ENCODE data around the gene TENM4. TPM values are rescaled to one million over a fixed set of nuclear protein-coding genes. Genes with fewer than 3 reads are reported as not detected.
A peak's percentile ranks its signal among the peaks of the same experiment; 100 is the strongest.

TENM4 gene
- polyA plus RNA-seq, 3 donors: 0.31 to 1.7 TPM; not detected in 1

DNA sequence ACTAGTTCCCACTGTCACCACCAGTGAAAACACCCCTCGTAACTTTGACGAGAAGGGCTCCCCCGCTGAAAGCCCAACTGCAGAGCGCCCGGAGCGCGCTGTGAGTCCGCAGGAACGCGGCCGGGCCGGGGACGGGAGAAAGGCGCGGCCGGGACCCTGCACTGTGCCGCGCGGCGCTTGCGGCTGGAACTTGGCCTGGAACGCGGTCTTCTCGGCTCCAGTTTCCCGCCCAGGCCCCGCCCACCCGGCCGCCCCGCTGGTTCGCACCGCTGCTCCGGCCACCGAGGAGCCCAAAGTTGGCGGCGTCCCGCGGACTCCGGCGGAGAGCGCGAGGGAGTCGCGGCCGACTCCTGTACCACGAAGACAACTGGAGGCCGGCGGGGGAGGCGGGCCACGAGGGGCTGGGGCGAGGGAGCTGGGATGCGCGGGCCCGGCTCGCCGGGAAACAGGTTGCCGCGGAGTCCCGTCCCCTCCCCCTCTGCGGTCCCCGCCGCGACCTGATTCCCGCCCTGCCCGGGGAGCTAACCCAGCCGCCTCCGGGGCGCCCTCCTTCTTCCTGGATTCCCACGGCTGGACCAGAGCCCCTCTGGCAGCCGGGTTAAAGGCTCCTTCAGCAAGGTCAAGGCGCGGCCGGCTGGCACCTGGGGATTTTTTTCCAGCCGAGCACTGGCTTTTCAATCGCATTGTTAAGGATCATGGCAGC lies 3.4 kb downstream of the TENM4 start:
- Histone ChIP-seq H3K4me3 (replicated peaks in 1 of 3; ENCODE audit: low read depth in 2 of 3, low read length in 3 of 3) (peak overlapping the region in 1 of 3 experiments; percentile 75), H3K4me1 (ENCODE audit: control insufficient read depth in 1 of 2, insufficient read depth in 2 of 2, low read length in 2 of 2) (peaks cover 33 to 52% of the 10 kb centered on the region in 2 donors), H3K4me2 (replicated peaks; ENCODE audit: extremely low read depth, low read length, poor library complexity, severe bottlenecking) (peak overlapping the region; percentile 81), H3K9ac (ENCODE audit: insufficient read depth, low read length, poor library complexity, severe bottlenecking) (no peak overlapping the region), H3K9me3 (replicated peaks in 1 of 2; ENCODE audit: control insufficient read depth in 1 of 2, insufficient read depth in 1 of 2, low read length in 2 of 2) (peaks cover 4 to 41% of the 10 kb centered on the region in 2 donors), H3K36me3 (replicated peaks in 1 of 2; ENCODE audit: control insufficient read depth in 1 of 2, insufficient read depth in 2 of 2, low read length in 2 of 2) (no peaks in the 10 kb centered on the region), H3K27ac (ENCODE audit: low read depth in 1 of 2, low read length in 2 of 2) (no peak overlapping the region), H4K20me1 (ENCODE audit: insufficient read depth, low read length) (peaks cover 26% of the 10 kb centered on the region), H2AFZ (ENCODE audit: insufficient read depth, low read depth, low read length, poor library complexity, severe bottlenecking) (peak overlapping the region; percentile 2), H3K27me3 (ENCODE audit: control insufficient read depth in 2 of 2, insufficient read depth in 2 of 2, low read length in 2 of 2) (peaks cover 73 to 93% of the 10 kb centered on the region in 2 donors), H3K79me2 (ENCODE audit: insufficient read depth, low read length) (no peaks in the 10 kb centered on the region)
- intact Hi-C loops (cut with micrococcal nuclease): no loop called here
- Mint-ChIP-seq H3K4me3 (peak overlapping the region; percentile 63 to 76), H3K27ac (no peak overlapping the region), H3K36me3 (peaks cover 10 to 11% of the 10 kb centered on the region in 2 donors), H3K9me3 (peaks cover 0 to 42% (median 36%) of the 10 kb centered on the region in 7 donors), H3K27me3 (ENCODE audit: low read depth in 3 of 3) (peaks cover 79 to 99% (median 88%) of the 10 kb centered on the region in 3 donors), H3K4me1 (peaks cover 41% of the 10 kb centered on the region)
- under 1% methylated on average over 74 of the region's 74 CpGs for WGBS (ENCODE audit: insufficient coverage)
- DNase-seq: no peak
- TF ChIP-seq CTCF (IDR thresholded peaks at IDR 0.05): no peak

DNA sequence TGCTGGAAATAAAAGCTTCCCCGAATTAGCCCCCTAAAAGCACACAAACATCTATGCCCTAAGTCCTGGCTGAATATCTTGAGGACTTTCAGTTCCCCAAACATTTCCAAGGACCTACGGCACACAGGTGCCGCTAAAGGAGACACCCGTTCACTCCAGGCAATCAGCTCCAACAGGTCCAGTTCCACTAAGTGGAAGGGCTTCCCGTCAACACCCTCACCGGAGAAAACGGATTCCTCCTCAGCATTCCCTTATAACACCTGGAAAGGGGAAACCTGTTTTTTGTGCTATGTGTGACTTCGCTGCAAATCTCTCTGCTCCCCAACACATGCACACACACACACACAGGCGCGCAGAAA lies 3.9 kb downstream of the TENM4 start:
- Histone ChIP-seq H3K9ac (ENCODE audit: insufficient read depth, low read length, poor library complexity, severe bottlenecking) (no peak overlapping the region), H3K79me2 (ENCODE audit: insufficient read depth, low read length) (no peaks in the 10 kb centered on the region), H3K4me3 (replicated peaks in 1 of 3; ENCODE audit: low read depth in 2 of 3, low read length in 3 of 3) (no peak overlapping the region), H3K27me3 (ENCODE audit: control insufficient read depth in 2 of 2, insufficient read depth in 2 of 2, low read length in 2 of 2) (peaks cover 76 to 93% of the 10 kb centered on the region in 2 donors), H4K20me1 (ENCODE audit: insufficient read depth, low read length) (peaks cover 26% of the 10 kb centered on the region), H3K4me2 (replicated peaks; ENCODE audit: extremely low read depth, low read length, poor library complexity, severe bottlenecking) (peak overlapping the region; percentile 81), H2AFZ (ENCODE audit: insufficient read depth, low read depth, low read length, poor library complexity, severe bottlenecking) (peak overlapping the region; percentile 2), H3K36me3 (replicated peaks in 1 of 2; ENCODE audit: control insufficient read depth in 1 of 2, insufficient read depth in 2 of 2, low read length in 2 of 2) (no peaks in the 10 kb centered on the region), H3K27ac (ENCODE audit: low read depth in 1 of 2, low read length in 2 of 2) (no peak overlapping the region), H3K9me3 (replicated peaks in 1 of 2; ENCODE audit: control insufficient read depth in 1 of 2, insufficient read depth in 1 of 2, low read length in 2 of 2) (peaks cover 4 to 41% of the 10 kb centered on the region in 2 donors), H3K4me1 (ENCODE audit: control insufficient read depth in 1 of 2, insufficient read depth in 2 of 2, low read length in 2 of 2) (peaks cover 33 to 51% of the 10 kb centered on the region in 2 donors)
- H3K4me3 Mint-ChIP-seq: peak overlapping the region; percentile 39 to 76
- 7% methylated on average over 4 of the region's 10 CpGs for WGBS (ENCODE audit: insufficient coverage)
- TF ChIP-seq CTCF (IDR thresholded peaks at IDR 0.05): no peak
- H3K9me3 Mint-ChIP-seq: peaks cover 0 to 42% (median 36%) of the 10 kb centered on the region in 7 donors
- no peak overlapping the region for H3K27ac Mint-ChIP-seq
- peaks cover 39% of the 10 kb centered on the region for H3K4me1 Mint-ChIP-seq
- intact Hi-C loops (cut with micrococcal nuclease): no loop called here
- peaks cover 74 to 99% (median 83%) of the 10 kb centered on the region in 3 donors for H3K27me3 Mint-ChIP-seq (ENCODE audit: low read depth in 3 of 3)
- H3K36me3 Mint-ChIP-seq: peaks cover 10 to 11% of the 10 kb centered on the region in 2 donors
- DNase-seq: no peak

Measured in CD14-positive monocyte (primary cell).